ENCODE data around the gene SIK3.
A peak's percentile ranks its signal among the peaks of the same experiment; 100 is the strongest.

The SIK3 gene

GRCh38 chr11:116935514-116935913 is 162.7 kb downstream of the SIK3 start:
- Histone ChIP-seq H3K4me3 (ENCODE audit: low read depth in 1 of 2, low read length in 1 of 2) (no peak overlapping the region), H3K4me1 (ENCODE audit: control insufficient read depth in 1 of 2, insufficient read depth in 1 of 2, low read depth in 1 of 2, low read length in 1 of 2) (peaks cover 19 to 32% of the 10 kb centered on the region in 2 experiments), H3K27me3 (no peaks in the 10 kb centered on the region), H3K27ac (no peak overlapping the region), H3K9me3 (no peaks in the 10 kb centered on the region), H3K36me3 (peaks cover 7% of the 10 kb centered on the region)
- TF ChIP-seq CTCF (IDR thresholded peaks at IDR 0.05), result no peak

GRCh38 chr11:116935089-116935488 is 163.1 kb downstream of the SIK3 start:
- no peak overlapping the region for H3K4me3 ChIP-seq (ENCODE audit: low read depth in 1 of 2, low read length in 1 of 2)
- H3K27ac ChIP-seq, result no peak overlapping the region
- peaks cover 23 to 37% of the 10 kb centered on the region in 2 experiments for H3K4me1 ChIP-seq (ENCODE audit: control insufficient read depth in 1 of 2, insufficient read depth in 1 of 2, low read depth in 1 of 2, low read length in 1 of 2)
- H3K9me3 ChIP-seq, result no peaks in the 10 kb centered on the region
- peaks cover 7% of the 10 kb centered on the region for H3K36me3 ChIP-seq
- no peak for TF ChIP-seq CTCF (IDR thresholded peaks at IDR 0.05)
- no peaks in the 10 kb centered on the region for H3K27me3 ChIP-seq

GRCh38 chr11:116933961-116934360 is 164.3 kb downstream of the SIK3 start:
- no peak overlapping the region for H3K4me3 ChIP-seq (ENCODE audit: low read depth in 1 of 2, low read length in 1 of 2)
- no peak overlapping the region for H3K27ac ChIP-seq
- TF ChIP-seq CTCF (IDR thresholded peaks at IDR 0.05), result no peak
- peaks cover 7% of the 10 kb centered on the region for H3K36me3 ChIP-seq
- no peaks in the 10 kb centered on the region for H3K9me3 ChIP-seq
- no peaks in the 10 kb centered on the region for H3K27me3 ChIP-seq
- peaks cover 34 to 42% of the 10 kb centered on the region in 2 experiments for H3K4me1 ChIP-seq (ENCODE audit: control insufficient read depth in 1 of 2, insufficient read depth in 1 of 2, low read depth in 1 of 2, low read length in 1 of 2)

- H3K36me3 ChIP-seq, result peaks cover 7% of the 10 kb centered on the region
- peak overlapping the region; percentile 80 for H3K27ac ChIP-seq
- H3K4me3 ChIP-seq (ENCODE audit: low read depth in 1 of 2, low read length in 1 of 2), result peak overlapping the region in 1 of 2 experiments; percentile 17
- no peak for TF ChIP-seq CTCF (IDR thresholded peaks at IDR 0.05)
- H3K9me3 ChIP-seq, result no peaks in the 10 kb centered on the region
- peaks cover 39 to 54% of the 10 kb centered on the region in 2 experiments for H3K4me1 ChIP-seq (ENCODE audit: control insufficient read depth in 1 of 2, insufficient read depth in 1 of 2, low read depth in 1 of 2, low read length in 1 of 2)
- H3K27me3 ChIP-seq, result no peaks in the 10 kb centered on the region
Measured at GRCh38 chr11:116932181-116932580, 166.0 kb downstream of the SIK3 start.

GRCh38 chr11:116931206-116931953 is 166.8 kb downstream of the SIK3 start:
- peak overlapping the region; percentile 80 for H3K27ac ChIP-seq
- no peaks in the 10 kb centered on the region for H3K27me3 ChIP-seq
- peak overlapping the region in 1 of 2 experiments; percentile 17 for H3K4me3 ChIP-seq (ENCODE audit: low read depth in 1 of 2, low read length in 1 of 2)
- H3K36me3 ChIP-seq, result peaks cover 4% of the 10 kb centered on the region
- no peak for TF ChIP-seq CTCF (IDR thresholded peaks at IDR 0.05)
- H3K9me3 ChIP-seq, result no peaks in the 10 kb centered on the region
- peaks cover 39 to 54% of the 10 kb centered on the region in 2 experiments for H3K4me1 ChIP-seq (ENCODE audit: control insufficient read depth in 1 of 2, insufficient read depth in 1 of 2, low read depth in 1 of 2, low read length in 1 of 2)
